ENCODE results near the gene PLEKHM3. TPM values are rescaled to one million over a fixed set of nuclear protein-coding genes. Genes with fewer than 3 reads are reported as not detected.
A peak's percentile ranks its signal among the peaks of the same experiment; 100 is the strongest.

PLEKHM3 gene
- total RNA-seq, 6 experiments from 2014 or later: 4.4 to 13.4 (median 8.9) TPM

GRCh38 chr2:207810200-207810788 is 215.0 kb downstream of the PLEKHM3 start:
- H3K27me3 ChIP-seq: no peaks in the 10 kb centered on the region
- peaks cover 0 to 24% (median 8%) of the 10 kb centered on the region in 4 donors for H3K4me1 ChIP-seq
- ATAC-seq: peak; percentile 57 to 72 (median 60)
- intact Hi-C loops (cut with DNase I): no loop called here
- no peaks in the 10 kb centered on the region for H3K9me3 ChIP-seq
- TF ChIP-seq CTCF (IDR thresholded peaks at IDR 0.05): no peak
- TF ChIP-seq POLR2A (IDR thresholded peaks at IDR 0.05): no peak
- H3K27ac ChIP-seq: peak overlapping the region; percentile 76 to 86 (median 86)
- DNase-seq: no peak
- no peaks in the 10 kb centered on the region for H3K36me3 ChIP-seq
- WGBS (ENCODE audit: insufficient coverage, low coverage, low lambda C conversion rate, missing lambda C conversion rate): 65% methylated on average over 4 of the region's 4 CpGs
- peak overlapping the region; percentile 9 to 43 (median 30) for H3K4me3 ChIP-seq

- Histone ChIP-seq H3K4me1 (peaks cover 0 to 16% (median 8%) of the 10 kb centered on the region in 4 donors), H3K36me3 (no peaks in the 10 kb centered on the region), H3K9me3 (no peaks in the 10 kb centered on the region), H3K27me3 (no peaks in the 10 kb centered on the region), H3K27ac (no peak overlapping the region), H3K4me3 (no peak overlapping the region)
- DNase-seq (no peak), ATAC-seq (no peak)
- no peak for TF ChIP-seq CTCF (IDR thresholded peaks at IDR 0.05)
- TF ChIP-seq POLR2A (IDR thresholded peaks at IDR 0.05): no peak
- intact Hi-C loops (cut with DNase I): no loop called here
- WGBS (ENCODE audit: insufficient coverage, low coverage, low lambda C conversion rate, missing lambda C conversion rate): 87% methylated on average over 4 of the region's 6 CpGs
These were observed 217.2 kb downstream of the PLEKHM3 start for GRCh38 chr2:207808119-207808518.

GRCh38 chr2:207807516-207807915 is 217.8 kb downstream of the PLEKHM3 start:
- DNase-seq (no peak), ATAC-seq (no peak)
- Histone ChIP-seq H3K9me3 (no peaks in the 10 kb centered on the region), H3K4me3 (no peak overlapping the region), H3K36me3 (no peaks in the 10 kb centered on the region), H3K27ac (no peak overlapping the region), H3K27me3 (no peaks in the 10 kb centered on the region), H3K4me1 (peaks cover 0 to 17% (median 8%) of the 10 kb centered on the region in 4 donors)
- intact Hi-C loops (cut with DNase I): no loop called here
- no peak for TF ChIP-seq CTCF (IDR thresholded peaks at IDR 0.05)
- TF ChIP-seq POLR2A (IDR thresholded peaks at IDR 0.05): no peak
- 37% methylated on average over 2 of the region's 5 CpGs for WGBS (ENCODE audit: insufficient coverage, low coverage, low lambda C conversion rate, missing lambda C conversion rate)

GRCh38 chr2:207805566-207806226 is 219.6 kb downstream of the PLEKHM3 start:
- 37% methylated on average over 5 of the region's 5 CpGs for WGBS (ENCODE audit: insufficient coverage, low coverage, low lambda C conversion rate, missing lambda C conversion rate)
- Histone ChIP-seq H3K27me3 (no peaks in the 10 kb centered on the region), H3K9me3 (no peaks in the 10 kb centered on the region), H3K36me3 (no peaks in the 10 kb centered on the region), H3K27ac (peak overlapping the region in 2 of 3 donors; percentile 32 to 41), H3K4me1 (peaks cover 0 to 23% (median 11%) of the 10 kb centered on the region in 4 donors), H3K4me3 (no peak overlapping the region)
- ATAC-seq (peak in 3 of 4 donors; percentile 27 to 46 (median 28)), DNase-seq (no peak)
- intact Hi-C loops (cut with DNase I): no loop called here
- TF ChIP-seq CTCF (IDR thresholded peaks at IDR 0.05): no peak
- no peak for TF ChIP-seq POLR2A (IDR thresholded peaks at IDR 0.05)

All from right lobe of liver (tissue), 6 donors.